Right renal pelvis (tissue), 4 donors: ENCODE measurements around the gene KCNQ1. TPM values are rescaled to one million over a fixed set of nuclear protein-coding genes. Genes with fewer than 3 reads are reported as not detected.

Source experiments
- DNase-seq, 4 donors: peaks; one replicate each; pipeline ENCODE4 v3.0.0-alpha.2; 2013; ENCODE audit warnings: low read depth in 4 of 4, low spot score in 3 of 4, missing footprints in 1 of 4
- polyA plus RNA-seq, 4 donors: library from polyadenylated mRNA; unstranded; fragments of 120-200 nt; gene quantifications; one replicate each; pipeline ENCODE4 v1.2.1, GENCODE V29; 2013; ENCODE audit not compliant: insufficient read length in 4 of 4

KCNQ1 gene
- polyA plus RNA-seq, 4 donors, result 9.8 to 13.2 (median 12.0) TPM

DNA sequence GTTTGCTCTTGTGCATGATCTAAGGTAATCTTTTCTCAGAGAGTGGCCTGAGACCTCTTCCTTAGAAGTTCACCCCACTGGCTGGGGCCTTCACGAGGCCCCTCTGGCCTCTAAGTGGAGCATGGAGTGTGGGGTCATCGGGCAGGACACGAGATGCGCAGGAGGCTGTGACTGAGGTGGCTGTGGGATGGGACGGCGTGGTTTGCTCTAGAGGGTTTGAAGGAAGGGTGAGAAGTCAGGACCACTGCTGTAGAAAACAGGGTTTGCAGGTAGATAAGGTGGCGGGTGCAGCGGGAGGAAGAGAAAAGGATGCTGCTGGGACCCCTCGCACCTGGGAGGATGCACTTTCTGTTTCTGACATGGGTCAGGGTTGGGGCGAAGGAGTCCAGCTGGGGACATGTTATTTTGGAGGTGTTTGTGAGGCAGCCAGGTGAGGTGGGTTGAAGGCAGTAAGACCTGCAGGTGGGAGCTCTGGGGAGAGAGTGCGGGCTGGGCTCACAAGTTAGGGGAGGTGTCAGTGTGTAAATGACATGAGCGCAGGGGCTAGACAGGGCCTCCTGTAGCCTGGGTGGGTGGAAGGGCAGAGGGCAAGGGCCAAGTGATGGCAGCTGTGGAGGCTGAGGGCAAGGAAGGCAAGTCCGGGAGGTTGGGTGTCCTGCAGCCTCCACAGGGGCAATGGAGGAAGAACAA is 62.5 kb downstream of the KCNQ1 start:
- no peak for DNase-seq

DNA sequence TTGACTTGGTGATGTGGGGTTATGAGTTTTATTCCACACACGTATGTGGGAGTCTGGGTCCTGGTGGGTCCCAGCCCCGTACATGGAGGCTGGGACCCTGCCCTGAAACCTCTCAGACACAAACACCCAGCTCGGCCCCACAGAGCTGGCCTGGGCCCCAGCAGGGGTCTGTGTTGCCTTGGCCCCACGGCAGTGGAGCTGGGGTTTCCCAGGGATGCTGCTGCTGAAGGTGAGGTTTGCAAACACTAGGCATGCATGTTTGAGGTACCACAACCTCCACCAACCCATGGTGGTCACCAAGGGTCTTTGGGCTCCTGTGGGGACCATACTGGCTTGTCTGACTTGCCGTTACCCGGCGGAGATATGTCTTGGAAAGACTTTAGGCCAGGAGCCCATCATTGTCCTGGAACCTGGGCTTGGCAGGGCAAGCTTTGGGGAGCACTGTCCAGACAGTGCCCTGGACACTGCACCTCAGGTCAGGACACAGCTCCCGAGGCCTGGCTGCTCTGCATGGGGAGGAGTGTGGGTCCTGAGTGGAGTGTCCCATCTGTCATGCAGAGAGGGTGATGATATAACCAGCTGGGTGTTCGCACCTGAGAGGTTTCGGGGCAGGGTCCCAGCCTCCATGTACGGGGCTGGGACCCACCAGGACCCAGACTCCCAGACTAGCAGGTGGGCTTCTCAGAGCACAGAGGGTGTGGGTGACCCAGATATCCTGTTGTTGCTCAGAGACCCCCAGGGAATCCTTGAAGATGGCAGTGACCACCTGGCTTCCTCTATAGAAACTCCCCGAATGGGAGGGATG is 63.3 kb downstream of the KCNQ1 start:
- DNase-seq, result no peak

DNA sequence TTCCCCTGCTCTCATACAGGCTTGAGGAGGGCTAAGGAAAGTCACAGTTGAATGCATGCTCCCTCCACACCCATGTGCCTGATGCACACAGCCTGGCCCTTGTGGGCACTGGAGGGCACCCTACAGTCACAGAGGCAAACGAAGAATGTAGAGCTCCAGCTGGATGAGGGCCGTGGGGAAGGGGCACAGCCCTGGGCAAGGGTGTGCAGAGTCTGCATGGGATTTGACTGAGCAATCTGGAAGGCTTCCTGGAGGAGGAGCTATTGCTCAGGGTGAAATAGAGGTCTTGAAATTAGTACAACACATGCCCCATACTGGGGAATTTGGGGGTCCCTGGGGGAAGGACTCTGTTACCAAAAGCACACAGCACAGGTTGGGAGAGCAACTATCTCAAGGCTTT is 64.0 kb downstream of the KCNQ1 start:
- DNase-seq, result no peak

DNA sequence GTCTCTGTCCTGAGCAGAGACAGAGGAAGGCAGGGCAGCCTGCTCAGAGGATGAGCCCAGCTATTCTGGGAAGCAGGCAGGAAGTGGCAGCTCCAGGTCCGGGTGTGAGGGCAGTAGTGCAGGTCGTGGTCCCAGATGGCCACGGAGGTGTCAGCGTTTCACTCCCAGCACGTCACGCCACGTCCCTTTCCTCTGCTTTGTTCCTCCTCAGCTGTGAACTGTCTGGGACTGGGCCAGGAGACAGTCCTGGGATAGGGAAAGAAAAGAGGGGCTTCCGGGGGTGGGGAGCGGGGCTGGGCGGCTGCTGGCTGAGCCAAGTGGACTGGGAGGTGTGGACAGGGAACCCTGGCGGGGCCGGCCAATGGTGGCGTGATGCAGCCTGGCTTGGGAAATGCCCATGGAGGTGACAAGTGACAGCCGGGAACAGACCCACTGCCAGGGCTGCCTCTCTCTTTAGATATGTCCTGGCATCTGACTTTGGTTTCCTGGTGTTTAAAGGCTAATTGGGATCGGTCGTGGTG is 64.7 kb downstream of the KCNQ1 start:
- DNase-seq, result no peak

DNA sequence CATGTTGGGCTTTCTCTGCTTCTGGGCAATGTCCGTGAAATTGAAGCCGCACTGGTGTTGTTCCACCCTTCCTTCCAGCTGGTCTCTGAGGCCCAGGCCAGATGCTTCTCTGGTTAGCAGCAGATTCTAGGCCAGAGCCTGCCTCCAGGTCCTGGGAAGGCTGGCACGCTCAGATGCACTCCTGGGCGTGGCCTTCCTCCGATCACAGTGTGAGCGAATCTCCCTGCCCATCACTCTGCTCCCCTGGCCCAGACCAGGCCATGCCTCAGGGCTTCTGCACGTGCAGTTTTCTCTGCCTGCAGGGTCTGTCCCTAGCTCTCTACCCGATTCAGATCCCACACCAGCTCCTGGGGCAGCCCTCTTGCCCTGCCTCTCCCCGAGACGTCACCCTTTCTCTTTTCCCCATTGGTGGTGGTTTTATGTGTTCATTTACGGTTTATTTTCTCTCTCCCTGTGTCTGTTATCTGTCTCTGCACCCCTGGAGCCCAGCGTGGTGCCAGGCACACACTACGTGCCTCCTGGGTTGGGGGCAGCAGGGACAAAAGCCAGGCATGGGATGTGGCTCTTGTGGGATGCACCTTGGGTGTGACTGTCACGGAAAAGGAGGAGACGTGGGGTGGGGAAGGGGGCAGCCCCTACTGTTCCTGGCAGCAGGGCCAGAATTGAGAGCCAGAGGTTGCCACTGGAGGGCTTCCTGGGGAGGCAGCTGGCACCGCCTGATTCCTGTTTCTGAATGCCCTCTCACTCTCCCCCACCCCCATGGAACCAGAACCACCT is 66.0 kb downstream of the KCNQ1 start:
- DNase-seq, result no peak

DNA sequence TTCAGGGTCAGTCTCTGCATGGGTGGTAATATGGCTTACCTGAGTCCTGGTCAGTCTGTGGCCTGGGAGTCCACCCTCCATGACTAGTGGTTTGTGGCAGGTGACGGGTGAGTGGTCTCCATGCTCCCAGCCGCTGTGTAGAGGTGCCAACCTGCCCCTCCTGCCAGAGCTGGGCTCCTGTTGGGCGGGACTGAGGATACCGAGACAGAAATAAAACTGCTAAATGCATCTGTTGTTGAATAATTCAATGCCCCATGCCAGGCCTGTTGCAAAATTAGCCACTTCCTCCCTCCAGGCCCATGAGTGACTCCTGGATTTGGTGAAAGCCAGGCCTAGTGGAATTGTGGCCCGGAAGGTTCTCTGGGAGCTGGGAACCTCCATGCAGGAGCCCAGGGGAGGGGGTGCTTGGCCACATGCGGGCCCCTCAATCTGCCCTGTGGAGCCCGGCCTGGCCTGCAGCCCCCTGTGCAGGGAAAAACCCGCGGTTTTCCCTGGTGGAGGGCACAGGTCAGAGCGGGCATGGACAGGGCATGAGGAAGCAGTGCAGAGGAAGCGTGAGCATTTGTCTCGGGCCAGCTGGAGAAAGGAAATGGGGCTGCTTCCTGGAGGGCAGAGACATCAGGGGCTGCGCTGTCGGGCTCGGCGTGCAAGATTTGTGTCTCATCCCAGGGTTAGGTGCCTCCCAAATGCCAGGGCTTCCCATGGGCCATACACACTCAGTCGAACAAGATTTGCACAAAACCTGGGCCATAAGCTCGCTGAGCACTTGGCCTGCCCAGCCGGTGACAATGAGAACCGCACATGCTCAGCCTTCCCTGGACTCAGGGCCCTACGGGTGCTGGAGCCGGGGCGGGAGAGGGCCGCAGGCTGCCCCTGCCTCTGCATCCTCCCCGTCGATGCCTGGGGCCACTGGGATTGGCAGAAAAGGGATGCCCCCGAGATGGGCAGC is 66.9 kb downstream of the KCNQ1 start:
- DNase-seq, result no peak

DNA sequence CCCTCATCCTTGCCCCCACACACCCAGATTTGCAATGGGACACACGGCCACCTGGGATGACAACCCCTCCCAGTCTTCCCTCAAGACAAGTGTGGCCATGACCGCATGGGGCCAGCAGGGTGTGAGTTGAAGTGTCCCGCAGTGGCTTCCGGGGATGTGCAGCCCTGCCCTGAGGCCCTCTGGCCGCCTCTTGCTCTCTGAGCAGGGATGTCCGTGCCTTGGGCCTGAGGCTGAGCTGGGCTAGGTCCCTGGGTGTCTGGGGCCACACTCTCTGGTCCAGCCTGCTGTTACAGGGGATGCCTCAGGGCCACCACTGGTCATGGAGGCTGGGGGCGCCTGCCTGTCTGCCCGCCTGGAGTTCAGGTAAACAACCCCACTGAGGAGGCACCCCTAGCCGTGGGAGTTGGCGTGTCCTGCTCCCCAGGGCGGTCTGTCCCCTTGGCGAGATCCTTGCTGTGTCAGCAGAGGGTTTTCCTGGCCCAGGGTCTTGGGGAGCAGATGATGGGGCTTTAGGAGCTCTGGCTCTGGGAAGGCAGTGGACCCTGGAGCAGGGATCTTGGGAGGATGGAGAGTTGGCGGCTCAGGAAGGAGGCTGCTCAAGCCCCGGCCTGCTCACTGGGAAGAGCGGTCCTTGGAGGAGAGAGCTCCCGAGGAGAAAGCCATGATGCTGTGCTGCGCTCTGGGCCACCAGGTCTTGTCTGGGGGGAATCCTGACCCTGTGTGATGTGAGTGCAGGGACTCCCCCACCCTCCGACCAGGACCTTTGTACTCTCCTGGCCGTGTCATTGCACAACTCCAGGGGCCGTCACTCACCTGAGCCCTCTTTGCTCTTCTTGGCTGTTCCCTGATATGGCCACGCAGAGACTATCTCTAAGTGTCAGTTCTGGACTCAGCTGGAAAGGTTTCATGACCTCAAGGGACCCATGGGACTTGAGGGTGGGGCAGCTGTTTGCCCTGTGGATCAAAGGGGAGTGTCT is 67.9 kb downstream of the KCNQ1 start:
- DNase-seq, result no peak

DNA sequence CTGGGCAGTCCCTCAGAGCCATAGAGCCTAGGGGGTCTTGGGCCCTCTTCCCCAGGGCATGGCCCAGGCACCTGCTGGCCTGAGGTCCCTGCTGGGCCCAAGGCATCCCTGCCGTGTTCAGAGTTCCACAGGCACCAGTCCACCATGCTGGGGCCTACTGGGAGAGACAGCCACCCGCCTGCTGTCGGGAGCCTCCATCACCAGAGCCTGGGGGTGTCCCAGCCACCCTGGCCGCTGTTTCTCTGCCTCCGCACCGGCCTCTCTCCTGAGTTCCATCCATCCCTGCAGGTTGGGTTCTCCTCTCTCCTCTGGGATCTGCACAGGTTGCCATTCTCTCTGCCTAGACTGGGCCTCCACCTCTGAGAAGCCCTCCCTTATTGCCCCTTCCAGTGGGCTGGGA is 68.6 kb downstream of the KCNQ1 start:
- DNase-seq, result no peak

DNA sequence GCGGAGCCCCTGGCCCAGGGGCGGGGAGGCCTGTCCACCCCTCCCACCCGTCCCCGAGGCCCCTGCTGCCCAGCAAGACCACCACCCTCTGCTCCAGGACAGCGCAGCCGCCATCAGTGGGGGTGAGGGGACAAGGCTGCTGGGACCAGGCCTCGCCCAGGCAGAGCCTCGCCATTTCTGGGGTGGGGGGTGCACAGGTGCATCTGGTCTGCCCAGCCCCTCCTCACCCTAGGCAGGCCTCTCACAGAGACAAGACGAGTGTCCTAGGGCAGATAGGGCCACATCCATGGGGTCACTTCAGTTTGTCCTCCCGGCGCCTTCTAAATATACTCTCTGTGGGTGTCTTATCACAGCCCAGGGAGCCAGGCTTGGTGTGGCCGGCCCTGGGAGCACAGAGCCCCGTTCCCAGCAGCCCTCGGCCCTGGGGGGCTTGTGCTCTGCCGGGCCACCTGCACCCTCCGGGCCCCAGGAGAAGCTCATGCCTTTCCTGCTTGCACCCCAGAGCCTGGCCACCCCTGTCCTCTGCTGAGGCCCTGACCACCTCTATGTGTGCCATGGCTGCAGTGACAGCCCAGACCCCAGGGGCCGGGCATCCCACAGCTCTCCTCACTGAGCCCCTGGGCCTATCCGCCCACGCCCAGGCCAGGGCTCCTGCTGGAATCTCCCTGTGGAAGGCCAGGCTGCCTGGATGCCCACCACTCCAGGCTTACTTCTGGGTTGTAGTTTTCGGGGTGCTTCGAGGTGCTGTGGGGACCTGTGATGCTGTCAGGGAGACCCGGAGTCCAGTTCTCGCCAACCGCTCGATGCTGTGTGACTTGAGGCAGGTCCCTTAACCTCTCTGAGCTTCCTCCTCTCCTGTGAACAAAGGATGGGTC is 70.8 kb downstream of the KCNQ1 start:
- no peak for DNase-seq

DNA sequence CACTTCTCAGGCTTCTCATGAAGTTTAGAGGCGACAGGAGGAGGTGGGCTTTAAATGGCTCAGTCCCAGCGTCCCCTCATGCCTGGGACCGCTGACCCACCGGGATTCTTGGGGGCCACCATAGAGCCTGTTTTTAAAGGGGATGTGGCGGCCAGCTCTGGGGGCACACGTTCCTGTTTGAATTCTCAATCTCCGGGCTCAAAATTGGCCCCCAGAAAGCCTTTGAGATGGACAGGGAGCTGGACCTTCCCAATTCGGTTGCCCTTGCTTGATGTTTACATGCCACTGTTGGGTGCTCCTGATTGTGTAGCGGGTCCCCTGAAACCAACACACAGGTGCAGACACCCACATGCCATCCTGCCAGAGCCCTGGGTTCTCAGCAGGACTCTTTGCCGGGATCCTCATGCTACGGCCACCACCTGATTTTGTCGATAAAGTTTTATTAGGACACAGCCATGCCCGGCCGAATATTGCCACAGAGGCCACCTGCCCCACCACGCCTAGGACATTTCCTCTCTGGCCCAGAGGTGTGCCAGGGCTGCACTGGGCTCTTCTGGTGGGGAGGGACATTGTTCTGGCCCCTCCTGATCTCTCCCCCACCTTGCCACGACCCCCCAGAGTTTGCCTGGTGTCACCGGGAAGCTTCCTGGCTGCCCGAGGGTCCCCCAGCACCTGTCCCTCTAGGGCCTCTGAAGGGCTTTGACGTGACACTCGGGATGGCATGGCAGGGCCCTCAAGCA is 71.6 kb downstream of the KCNQ1 start:
- DNase-seq, result no peak

DNA sequence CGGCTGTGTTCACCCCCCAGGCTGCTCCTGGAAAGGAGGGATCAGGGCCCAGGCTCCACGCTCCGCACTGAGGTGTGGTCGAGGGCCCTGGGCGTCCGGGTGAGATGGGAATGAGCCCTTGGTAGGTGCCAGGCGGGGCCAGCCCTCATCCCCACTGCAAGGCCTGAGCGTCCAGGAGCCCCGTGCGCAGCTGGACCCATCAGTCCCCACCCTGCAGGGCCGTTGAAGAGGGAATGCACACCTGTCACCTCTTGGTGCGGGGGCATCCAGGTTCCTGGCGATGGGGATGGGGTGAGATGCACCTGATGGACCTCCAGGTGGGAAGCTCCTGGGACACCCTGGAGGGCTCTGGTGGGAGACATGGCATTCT is 72.2 kb downstream of the KCNQ1 start:
- no peak for DNase-seq

DNA sequence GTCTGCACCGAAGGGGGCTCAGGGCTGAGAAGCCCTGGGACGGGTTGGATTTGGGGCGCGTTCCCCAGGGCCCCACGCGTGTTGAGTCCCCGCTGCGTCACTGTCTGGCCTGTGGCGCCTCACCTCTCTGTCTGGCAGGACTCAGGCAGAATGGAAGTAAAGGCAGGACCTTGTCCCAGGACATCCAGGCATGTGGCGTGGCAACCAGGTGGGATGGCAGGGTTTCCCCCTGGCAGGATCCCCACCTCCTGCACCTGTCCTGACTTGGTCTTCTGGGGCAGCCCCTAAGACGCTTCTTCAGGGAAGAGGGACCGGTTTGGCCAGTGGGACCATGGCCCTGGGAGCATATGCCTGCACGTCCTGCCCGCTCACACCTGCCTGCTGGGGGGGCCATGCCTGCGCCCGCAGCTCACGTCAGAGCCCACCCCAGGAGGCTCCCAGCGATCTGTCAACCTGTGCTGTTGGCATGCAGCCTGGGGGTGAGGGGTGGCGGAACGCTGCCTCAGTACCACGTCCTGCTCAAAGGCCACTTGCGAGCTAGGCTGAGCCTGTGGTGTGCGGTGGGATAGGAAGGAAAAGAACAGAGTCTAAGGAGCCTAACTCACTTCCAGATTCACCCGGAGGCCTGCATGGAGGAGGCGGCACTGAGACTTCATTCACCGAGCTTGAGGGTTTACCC is 72.7 kb downstream of the KCNQ1 start:
- DNase-seq, result no peak

DNA sequence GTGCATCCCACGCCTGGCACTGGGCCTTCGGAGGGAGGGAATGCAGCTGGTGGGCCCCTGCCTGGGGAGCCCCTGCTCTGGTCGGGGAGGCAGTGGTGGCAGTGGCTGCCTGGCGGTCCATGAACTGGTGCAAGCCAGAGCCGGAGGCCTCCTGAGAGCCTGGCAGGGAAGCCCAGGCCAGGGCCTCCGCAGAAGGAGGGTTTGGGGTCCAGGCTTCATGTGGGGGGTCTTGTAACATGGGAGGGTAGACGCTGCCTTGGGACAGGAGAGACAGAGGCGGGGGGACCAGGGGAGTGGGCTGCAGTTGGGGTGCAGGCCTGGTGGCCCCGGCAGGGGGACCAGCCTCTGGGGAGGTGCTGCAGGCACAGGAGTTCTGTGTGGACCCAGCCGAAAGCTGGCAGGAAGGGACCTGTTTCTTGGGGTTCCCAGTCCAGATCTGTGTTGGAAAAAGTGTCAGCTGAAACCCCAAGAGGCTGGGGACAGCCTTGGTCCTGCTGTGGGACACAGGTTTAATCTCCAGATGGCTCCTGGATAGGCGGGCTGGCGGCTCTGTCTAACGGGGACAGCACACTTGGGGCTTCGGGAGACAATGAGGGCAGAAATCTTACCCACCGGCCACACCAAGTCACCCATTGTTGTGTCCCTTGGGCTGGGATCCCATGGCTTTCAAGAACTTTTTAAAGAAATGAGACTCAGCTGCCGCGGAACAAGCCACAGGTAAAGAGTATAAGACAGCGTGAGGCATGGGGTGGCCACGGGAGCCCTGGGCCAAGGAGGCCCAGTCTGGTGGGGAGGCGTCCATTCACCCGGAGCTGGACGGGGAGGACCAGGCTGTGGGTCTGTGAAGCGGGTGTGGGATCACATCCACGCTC is 73.5 kb downstream of the KCNQ1 start:
- no peak for DNase-seq

DNA sequence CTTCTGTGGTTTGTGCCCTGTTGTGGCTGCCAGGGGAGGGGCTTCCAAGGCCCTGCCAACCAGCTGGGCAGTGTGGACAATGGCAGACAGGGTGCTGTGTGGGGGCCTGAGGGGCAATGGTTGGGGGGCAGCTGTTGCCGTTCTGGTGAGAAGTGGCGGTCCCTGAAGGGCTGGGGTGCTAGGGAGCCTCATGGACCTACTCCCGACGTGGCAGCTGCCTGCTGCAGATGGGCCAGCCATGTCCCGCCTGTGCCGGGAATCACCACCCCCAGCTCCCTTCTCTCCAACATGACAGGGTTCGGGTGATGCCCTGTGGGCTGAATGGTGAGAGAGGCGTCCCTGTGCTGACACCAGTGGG is 74.2 kb downstream of the KCNQ1 start:
- DNase-seq, result no peak

DNA sequence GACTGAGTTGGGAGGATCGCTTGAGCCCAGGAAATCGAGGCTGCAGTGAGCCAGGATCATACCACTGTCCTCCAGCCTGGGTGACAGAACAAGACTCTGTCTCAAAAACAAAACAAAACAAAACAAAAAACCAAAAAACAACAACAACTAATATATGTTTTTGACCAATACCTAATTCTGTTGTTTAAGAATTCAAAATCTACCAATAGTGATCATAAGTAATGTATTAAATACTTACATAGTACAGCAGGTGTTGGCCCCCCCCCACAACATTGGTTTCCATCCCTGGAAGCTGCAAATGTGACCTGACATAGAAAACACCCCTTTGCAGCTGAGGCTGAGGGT is 74.7 kb downstream of the KCNQ1 start:
- DNase-seq, result no peak
